ENCODE data around the gene LVRN.

The LVRN gene

DNA sequence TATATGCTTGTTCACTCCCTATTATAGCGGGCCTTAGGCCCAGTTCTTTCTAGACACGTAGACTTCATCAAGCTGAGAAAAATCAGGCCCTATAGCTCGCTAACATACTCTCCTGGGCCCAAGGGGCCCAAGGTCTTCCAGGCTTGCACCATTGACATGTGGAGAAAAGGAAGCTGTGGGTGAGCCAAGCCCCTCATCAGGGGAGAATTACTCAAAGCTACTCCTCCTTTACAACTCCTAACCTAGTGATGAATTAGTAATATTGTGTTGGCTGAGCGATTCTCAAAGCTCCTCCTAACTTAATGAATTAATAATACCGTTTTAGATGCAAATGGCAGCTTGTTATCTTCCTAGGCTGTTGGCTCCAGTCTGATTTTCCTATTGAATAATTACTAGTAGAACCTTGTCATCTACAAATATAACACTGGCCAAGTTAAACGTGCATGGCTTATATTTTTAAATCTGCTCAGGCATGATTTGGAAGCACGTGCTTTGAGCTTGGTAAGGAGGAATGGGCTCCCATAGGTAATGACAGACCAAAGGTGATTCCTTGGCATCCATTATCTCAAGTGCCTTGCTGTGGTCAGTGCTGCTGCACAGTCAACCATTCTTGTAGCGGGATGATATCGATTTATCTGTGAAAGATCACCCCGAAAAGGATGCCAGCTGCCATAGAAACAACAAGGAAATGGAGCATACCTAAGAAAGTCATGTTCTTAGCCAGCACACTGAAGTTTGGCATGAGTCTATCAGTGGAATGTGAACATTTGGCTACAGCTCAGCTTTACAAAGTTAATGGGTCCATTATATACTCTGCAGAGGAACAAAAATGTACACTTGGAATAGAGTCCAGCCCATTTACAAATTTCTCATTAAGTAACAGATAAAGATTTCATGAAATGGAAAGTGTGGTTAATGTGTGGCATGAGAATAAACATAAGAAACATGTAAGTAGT is 23.8 kb downstream of the LVRN start:
- H2AFZ ChIP-seq = no peak overlapping the region
- no peak overlapping the region for H3K9ac ChIP-seq
- no peaks in the 10 kb centered on the region for H3K36me3 ChIP-seq (ENCODE audit: control insufficient read depth, insufficient read depth, low read length)
- H3K9me3 ChIP-seq (ENCODE audit: control insufficient read depth, low read length) = no peaks in the 10 kb centered on the region
- H3K4me1 ChIP-seq = no peaks in the 10 kb centered on the region
- no peak overlapping the region for H3K4me3 ChIP-seq (ENCODE audit: low read depth, low read length)
- H3K4me2 ChIP-seq (ENCODE audit: low read length) = no peak overlapping the region
- H3K79me2 ChIP-seq = no peaks in the 10 kb centered on the region
- no peaks in the 10 kb centered on the region for H3K27me3 ChIP-seq (ENCODE audit: control insufficient read depth, insufficient read depth, low read length)
- no peak for TF ChIP-seq CTCF (IDR thresholded peaks at IDR 0.05)
- no peak overlapping the region for H3K27ac ChIP-seq

DNA sequence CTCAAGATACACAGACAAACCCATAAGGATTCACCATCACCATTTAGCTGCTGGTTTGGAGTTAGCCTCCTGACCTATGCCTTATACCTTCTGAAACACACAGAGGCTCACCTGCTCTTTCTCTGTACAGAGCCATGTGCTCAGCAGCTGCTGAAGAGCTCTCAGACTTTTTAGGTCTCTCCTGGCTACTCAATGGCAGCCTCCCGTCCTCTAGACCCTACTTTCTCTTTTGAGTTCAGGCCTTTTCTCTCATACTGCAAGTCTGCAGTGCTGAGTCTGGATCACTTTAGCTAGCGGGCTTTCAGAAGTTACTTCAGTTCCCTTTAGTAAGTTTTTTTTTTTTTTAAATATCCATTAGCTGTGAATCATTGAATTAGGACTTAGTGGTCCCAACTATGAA is 25.7 kb downstream of the LVRN start:
- Histone ChIP-seq H3K4me3 (ENCODE audit: low read depth, low read length) (no peak overlapping the region), H3K27ac (no peak overlapping the region), H3K9me3 (ENCODE audit: control insufficient read depth, low read length) (no peaks in the 10 kb centered on the region), H2AFZ (no peak overlapping the region), H3K27me3 (ENCODE audit: control insufficient read depth, insufficient read depth, low read length) (no peaks in the 10 kb centered on the region), H3K4me1 (no peaks in the 10 kb centered on the region), H3K79me2 (no peaks in the 10 kb centered on the region), H3K9ac (no peak overlapping the region), H3K4me2 (ENCODE audit: low read length) (no peak overlapping the region), H3K36me3 (ENCODE audit: control insufficient read depth, insufficient read depth, low read length) (no peaks in the 10 kb centered on the region)
- no peak for TF ChIP-seq CTCF (IDR thresholded peaks at IDR 0.05)

DNA sequence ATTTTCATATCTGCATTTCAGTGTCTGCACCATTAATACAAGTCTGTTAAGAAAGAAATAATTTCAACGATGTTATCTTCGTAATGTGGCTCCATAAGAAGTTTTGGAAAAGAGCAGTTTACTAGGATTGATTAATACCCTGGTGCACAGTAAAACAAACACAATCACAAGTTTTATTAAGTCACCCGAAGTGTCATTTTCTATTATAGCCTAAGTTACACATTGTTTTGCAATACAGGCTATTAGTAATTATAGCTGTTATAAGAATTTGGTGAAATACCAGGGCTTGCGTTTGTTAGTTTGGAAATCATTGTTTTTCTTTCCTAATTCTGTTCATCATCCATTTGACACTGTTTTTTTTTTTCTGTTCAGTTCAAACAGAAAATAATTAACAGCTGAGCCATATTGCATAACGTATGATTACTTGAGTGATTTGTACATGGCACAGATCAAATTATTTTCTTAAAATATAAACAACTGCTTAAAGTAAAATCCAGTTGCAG is 30.6 kb downstream of the LVRN start:
- Histone ChIP-seq H2AFZ (no peak overlapping the region), H3K9me3 (ENCODE audit: control insufficient read depth, low read length) (no peaks in the 10 kb centered on the region), H3K9ac (no peak overlapping the region), H3K36me3 (ENCODE audit: control insufficient read depth, insufficient read depth, low read length) (no peaks in the 10 kb centered on the region), H3K79me2 (no peaks in the 10 kb centered on the region), H3K4me2 (ENCODE audit: low read length) (no peak overlapping the region), H3K4me1 (no peaks in the 10 kb centered on the region), H3K4me3 (ENCODE audit: low read depth, low read length) (no peak overlapping the region), H3K27ac (no peak overlapping the region), H3K27me3 (ENCODE audit: control insufficient read depth, insufficient read depth, low read length) (no peaks in the 10 kb centered on the region)
- TF ChIP-seq CTCF (IDR thresholded peaks at IDR 0.05) = no peak

DNA sequence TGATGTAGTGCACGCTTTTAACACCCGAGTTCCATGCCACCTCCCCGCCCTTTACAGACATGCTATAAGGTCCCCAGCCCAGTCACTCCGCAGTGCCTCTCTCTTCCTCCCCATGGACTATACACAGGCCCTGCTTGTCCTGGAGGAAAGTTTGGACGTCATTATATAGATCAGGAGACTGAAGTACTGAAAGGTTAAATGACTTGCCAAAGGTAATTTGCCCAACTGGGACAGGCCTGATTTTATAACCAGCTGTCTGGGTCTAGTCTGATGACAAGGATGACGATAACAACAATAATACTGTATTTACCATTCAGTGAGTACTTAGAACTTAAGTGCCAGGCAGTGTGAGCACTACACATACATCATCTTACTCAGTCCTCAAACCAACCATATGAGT is 33.1 kb downstream of the LVRN start:
- no peak overlapping the region for H3K4me3 ChIP-seq (ENCODE audit: low read depth, low read length)
- no peaks in the 10 kb centered on the region for H3K36me3 ChIP-seq (ENCODE audit: control insufficient read depth, insufficient read depth, low read length)
- no peaks in the 10 kb centered on the region for H3K4me1 ChIP-seq
- H3K9me3 ChIP-seq (ENCODE audit: control insufficient read depth, low read length) = no peaks in the 10 kb centered on the region
- no peaks in the 10 kb centered on the region for H3K27me3 ChIP-seq (ENCODE audit: control insufficient read depth, insufficient read depth, low read length)
- no peak overlapping the region for H3K9ac ChIP-seq
- no peaks in the 10 kb centered on the region for H3K79me2 ChIP-seq
- no peak overlapping the region for H3K4me2 ChIP-seq (ENCODE audit: low read length)
- H3K27ac ChIP-seq = no peak overlapping the region
- no peak for TF ChIP-seq CTCF (IDR thresholded peaks at IDR 0.05)
- H2AFZ ChIP-seq = no peak overlapping the region
